NCI-H2196 treated with DMSO at 0.1 percent for 48 hours (cell line): Measurements from ENCODE around the gene ILF3.

Experiments used
- DNase-seq: peaks from one replicate; lab custom pipeline; 2025; ENCODE audit not compliant: unreplicated experiment; lab: John Stamatoyannopoulos, UW

ILF3 gene

DNA sequence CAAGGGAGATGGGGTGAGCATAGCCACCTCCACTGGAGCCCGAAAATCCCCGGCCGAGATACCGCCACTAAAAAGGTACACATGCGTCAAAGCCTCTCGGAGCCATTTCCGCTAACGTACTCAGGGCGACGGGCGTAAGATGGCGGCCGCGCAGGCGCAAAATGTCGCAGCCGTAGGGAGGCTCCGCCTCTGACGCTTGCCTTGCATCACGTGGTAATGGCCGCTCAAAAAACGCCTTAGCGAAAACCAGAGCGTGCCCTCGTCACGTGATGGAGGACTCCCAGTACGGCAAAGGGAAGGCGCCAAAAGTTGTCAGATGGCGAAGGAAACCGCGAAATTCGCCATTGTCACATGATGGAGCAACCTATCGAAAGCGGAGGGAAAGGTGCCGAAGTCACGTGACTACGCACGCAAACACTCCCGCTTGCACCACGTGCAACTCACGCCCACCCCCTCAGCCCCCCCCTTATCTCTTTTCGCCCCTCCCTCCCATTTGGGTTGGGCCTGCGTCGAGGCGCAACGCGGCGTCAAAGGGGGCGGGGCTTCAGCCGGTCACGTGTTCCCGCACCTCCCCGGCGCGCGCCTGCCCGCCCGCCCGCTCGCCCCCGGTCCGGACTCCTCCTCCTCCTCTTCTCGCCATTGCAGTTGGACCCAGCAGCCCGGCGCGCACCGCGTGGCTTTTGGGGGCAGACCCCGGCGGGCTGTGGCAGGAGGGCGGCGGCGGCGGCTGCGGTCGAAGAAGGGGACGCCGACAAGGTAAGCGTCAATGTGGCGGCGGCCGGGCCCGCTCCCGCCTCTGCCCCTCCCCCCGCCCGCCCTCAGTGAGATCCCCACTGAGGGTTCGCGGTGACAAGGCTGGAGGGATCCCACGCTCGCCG lies at the start of gene ILF3:
Gene ILF3 (plus strand): TSS at position 615 of the 878 bp plus-strand sequence. CDS start 16,260 bp downstream, outside the sequence.
- DNase-seq, result peak; percentile 100

DNA sequence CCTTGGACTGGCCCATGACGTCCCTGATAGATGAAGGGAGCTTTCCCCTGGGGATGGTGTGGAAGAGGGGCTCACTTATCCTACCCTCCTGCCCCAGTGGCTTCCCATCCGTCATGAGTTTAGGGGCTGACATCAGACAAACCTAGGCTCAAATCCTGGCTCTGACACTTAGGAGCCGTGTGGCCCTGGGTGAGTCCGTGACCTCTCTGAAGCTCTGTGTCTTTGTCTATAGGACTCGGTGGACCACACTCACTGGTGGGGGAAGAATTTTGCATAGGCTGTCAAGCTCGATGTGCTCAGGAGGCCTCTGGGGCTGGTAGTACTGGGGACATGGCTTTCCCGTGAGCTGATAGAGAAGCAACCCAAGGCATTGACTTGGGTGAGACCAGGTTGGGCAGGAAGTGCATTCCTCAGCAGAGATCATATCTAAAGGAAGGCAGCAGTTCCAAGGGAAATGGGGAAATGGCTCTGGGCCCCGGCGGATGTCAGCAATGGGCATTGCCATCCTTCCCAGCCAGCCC lies 49.6 kb upstream of the ILF3 start:
- no peak for DNase-seq

DNA sequence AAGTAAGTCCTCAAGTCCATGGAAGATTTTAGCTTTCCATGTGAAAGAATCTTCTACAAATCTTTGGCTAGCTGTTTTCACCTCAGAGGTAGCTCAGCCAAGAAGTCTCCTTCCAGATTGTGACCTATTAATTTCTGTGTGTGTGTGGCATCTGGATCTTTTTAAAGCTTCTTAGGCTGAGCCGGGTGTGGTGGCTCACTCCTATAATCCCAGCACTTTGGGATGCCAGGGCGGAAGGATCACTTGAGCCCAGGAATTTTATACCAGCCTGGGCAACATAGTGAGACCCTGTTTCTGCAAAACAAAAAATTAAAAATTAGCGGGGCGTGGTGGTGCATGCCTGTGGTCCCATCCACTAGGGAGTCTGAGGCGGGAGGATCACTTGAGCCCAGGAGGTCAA lies 42.2 kb upstream of the ILF3 start:
- DNase-seq, result no peak

DNA sequence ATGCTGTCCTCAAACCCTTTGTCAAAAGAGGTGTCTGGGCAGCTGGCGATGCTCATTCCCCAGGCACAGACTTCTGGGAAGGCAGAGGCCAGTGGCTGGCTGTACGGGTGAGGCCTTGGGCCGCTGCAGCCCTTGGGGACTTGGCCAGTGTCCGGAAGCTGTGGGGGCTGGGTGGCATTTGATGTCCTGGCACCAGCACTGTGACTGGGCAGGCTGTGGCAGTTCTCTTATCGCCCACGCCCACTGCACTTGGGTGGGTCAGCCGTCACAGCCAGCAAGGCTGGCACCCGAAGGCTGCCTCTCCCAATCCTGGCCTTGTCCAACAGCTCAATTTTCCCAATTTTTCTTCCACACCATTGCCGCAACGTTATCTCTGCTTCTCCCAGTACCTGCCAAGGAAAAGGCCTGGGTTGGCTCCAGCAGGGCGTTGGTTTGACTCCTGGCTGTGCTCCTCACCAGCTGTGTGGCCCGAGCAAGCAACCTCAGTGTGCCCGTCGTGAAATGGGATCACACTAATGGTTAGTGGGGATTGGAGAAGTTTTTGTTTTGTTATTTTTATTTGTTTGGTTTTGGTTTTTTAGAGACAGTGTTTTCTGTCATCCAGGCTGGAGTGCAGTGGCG lies 41.5 kb upstream of the ILF3 start:
- DNase-seq, result no peak

DNA sequence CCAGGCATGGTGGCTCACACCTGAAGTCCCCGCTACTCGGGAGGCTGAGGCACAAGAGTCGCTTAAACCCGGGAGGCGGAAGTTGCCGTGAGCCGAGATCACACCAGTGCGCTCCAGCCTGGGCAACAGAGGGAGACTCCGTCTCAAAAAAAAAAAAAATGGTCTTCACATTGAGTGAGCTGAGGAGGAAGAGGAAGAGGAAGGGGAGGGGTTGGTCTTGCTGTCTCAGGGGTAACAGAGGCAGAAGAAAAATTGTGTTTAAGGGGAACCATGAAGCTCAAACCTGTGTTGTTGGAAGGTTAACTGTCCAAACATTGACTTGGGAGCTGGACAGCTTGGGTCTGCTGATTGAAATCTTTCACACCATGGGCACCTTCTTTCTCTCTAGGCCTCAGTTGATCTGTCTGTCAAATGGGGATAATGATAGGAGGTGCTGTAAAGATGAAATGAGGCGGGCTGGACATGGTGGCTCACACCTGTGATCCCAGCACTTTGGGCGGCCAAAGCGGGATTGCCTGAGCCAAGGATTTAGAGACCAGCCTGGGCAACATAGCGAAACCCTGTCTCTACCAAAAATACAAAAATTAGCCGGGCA lies 38.6 kb upstream of the ILF3 start:
- no peak for DNase-seq

DNA sequence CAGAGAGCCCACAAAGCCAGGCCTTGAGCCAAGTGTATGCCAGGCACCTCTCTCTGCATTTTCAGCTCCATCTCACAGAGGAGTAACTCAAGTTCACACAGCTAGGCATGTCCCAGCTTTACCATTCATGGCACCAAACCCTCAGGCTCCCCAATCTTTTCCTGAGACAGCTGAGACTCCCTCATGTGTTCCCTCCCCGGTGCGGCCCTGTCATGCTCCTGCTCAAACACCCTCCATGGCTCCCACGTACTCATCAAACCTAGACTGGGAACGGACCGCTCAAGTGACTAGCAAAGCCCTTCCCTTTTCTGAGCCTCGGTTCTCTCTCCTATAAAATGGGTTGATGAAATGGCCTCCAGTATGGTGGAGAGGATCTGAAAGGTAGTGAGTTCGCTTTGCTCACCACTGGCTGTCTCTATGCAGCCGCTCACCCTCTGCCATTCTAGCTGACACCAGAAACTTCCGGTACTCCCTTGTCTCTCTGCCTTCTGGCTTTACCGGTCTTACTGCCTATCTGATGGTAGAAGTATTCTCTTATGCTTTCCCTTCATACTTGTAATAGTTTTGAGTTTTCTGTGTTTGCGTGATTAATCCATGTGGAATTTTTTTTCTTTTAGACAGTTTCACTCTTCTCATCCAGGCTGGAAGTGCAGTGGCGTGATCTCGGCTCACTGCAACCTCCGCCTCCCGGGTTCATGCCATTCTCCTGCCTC lies 36.6 kb upstream of the ILF3 start:
- no peak for DNase-seq

DNA sequence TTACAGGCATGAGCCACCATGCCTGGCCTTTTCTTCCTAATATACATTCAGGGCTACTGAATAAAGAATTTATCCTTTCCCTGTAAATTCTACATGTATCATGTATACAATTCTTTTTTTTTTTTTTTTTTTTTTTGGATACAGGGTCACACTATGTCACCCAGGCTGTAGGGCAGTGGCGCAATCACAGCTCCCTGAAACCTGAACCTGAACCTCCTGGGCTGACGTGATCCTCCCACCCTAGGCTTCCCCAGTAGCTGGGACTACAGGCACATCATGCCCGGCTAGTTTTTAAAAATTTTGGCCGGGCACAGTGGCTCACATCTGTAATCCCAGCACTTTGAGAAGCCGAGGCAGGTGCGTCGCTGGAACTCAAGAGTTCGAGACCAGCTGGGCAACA lies 35.3 kb upstream of the ILF3 start:
- no peak for DNase-seq

DNA sequence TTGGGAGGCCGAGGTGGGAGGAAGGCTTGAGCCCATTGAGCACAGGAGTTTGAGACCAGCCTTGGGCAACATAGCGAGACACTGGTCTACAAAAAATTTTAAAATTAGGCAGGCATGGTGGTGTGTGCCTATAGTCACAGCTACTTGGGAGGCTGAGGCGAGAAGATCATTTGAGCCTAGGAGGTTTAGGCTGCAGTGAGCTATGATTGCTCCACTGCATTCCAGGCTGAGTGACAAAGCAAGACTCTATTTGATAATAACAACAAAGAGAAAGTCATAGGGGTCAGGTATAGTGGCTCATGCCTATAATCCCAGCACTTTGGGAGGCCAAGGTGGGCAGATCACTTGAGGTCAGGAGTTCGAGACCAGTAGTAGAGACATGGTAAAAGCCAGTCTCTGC lies 33.4 kb upstream of the ILF3 start:
- no peak for DNase-seq

DNA sequence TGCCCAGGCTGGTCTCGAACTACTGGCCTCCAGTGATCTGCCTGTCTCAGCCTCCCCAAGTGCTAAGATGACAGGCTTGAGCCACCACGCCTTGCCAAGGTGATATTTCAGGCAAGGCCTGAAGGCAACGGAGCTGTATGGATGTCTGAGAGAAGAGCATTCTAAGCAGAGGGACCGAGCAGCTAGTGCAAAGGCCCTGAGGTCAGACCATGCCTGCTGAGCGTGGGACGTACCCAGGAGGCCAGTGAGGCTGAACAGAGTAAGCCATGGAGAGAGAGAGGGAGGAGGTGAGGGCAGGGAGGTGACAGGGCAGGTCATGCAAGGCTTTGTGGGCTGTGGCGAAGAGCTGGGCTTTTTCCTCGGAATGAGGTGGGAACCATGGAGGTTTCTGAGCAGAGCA lies 32.2 kb upstream of the ILF3 start:
- no peak for DNase-seq

DNA sequence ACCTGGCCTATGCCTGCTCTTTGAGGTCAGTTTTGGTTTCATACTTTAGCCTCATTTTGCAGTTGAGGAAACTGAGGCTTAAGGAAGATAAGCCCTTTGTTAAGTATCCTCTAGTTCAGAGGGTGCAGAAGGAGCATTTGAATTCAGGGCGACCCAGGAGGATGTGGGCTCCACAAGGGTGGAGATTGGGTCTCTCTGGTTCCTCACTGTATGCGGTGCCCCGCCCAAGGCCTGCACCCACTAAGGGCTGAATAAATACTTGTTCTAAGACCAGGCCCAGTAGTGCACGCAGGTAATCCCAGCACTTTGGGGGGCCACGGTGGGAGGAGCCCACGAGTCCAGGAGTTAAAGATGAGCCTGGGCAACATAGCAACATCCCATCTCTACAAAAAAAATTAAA lies 29.6 kb upstream of the ILF3 start:
- no peak for DNase-seq

DNA sequence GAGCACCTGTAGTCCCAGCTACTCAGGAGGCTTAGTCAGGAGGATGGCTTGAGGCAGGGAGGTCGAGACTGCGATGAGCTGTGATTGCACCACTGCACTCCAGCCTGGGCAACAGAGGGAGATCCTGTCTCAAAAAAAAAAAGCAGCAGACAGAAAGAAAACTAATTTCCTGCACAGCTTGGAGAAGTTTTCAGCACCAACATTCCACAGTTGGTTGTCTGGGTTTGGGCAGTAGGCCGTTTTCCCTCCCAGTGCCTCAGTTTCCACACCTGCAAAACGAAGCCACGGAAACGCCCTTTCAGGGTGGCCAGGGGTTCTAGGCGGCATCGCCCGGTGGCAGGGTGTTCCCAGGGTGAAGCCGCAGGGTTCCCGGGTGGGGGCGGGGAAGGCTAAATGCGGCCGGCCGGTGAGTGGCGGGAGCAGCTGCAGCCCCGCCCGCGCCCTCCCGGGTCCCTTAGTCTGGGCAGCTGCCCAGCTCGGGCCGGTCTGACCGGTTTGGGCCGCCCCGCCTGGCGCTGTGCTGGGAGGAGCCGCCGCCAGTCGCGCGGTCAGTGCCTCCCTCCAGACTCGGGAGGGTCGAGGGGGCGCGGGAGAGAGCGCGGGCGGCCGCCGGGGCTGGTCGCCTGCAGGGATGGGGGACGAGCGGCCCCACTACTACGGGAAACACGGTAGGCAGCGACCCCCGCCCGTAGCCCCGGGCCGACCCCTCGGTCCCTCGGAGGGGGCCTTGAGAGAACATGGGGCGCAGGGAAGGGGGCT lies 29.0 kb upstream of the ILF3 start, which contains the start of gene SLC44A2:
Gene SLC44A2 (plus strand): TSS at position 551 of the 759 bp plus-strand sequence. CDS start 81 bp downstream, at position 632.
- peak; percentile 79 for DNase-seq

DNA sequence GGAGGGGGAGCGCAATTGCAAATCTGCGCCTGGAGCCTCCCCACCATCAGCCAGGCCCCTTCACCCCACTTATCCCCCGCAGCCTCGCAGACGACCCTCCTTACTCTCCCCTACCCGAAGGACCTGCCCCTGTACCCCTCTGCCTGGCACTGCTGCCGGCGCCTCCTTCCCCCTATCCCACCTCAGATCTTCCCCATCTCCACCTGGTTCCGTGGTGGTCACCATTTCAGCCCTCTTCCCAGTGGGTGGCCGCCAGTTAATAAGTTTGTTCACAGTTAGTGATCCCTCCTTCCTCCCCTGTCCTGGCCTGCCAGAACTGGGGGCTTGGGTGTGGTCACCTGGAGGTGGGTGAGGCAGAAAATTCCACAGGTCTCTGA lies 28.4 kb upstream of the ILF3 start:
- DNase-seq, result no peak

DNA sequence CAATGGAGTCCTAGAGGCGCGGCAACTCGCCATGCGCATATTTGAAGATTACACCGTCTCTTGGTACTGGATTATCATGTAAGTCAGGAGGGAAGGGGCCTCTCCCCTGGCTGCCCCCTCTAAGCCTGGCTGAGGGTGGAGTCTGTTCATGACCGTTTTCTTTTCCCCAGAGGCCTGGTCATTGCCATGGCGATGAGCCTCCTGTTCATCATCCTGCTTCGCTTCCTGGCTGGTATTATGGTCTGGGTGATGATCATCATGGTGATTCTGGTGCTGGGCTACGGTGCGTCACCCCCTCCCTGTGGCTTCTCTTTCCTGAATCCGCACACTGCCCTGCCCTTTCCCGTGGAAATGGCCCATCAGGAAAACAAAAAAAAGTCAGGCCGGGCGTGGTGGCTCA lies 22.3 kb upstream of the ILF3 start:
- no peak for DNase-seq

DNA sequence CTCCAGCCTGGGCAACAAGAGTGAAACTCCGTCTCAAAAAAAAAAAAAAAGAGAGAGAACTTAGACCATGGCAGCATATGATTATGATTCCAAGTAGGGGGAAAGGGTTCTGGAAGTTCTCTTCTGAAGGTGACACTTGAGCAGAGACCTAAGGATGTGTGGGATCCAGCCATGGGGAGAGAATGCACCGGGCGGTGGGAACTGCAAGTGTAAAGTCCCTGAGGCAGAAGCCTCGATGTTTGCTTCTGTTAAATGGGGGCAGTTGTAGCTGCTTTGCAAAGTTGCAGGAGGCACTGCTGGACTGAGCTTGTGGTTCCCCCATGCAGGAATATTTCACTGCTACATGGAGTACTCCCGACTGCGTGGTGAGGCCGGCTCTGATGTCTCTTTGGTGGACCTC lies 19.7 kb upstream of the ILF3 start:
- no peak for DNase-seq

DNA sequence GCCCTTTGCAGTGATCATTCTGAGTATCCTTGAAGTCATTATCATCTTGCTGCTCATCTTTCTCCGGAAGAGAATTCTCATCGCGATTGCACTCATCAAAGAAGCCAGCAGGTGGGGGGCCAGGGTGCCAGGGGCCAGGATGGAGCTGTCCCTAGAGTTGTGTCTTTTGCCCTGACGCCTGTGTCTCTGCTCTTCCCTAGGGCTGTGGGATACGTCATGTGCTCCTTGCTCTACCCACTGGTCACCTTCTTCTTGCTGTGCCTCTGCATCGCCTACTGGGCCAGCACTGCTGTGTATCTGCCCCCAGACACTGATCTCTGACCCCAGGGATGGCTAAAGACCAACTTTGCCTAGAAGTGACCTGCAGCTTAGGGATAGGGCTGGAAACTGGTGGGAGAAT lies 19.2 kb upstream of the ILF3 start:
- no peak for DNase-seq

DNA sequence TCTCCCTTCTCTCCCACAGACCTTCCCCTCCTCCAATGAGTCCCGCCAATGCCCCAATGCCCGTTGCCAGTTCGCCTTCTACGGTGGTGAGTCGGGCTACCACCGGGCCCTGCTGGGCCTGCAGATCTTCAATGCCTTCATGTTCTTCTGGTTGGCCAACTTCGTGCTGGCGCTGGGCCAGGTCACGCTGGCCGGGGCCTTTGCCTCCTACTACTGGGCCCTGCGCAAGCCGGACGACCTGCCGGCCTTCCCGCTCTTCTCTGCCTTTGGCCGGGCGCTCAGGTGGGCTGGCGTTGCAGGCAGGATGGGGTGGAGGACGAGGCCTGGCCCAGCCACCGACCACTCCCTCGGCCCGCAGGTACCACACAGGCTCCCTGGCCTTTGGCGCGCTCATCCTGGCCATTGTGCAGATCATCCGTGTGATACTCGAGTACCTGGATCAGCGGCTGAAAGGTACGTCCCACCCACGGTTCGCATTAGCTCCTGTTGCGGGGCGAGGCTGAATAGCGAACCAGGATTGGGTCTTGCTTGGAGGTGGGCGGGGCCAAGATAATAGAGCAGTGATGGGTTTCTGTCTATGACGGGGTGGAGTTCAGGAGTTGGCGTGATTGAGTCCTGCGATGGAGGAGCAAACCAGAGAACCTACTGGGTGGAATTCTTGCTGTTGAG lies 17.7 kb upstream of the ILF3 start:
- DNase-seq, result no peak

DNA sequence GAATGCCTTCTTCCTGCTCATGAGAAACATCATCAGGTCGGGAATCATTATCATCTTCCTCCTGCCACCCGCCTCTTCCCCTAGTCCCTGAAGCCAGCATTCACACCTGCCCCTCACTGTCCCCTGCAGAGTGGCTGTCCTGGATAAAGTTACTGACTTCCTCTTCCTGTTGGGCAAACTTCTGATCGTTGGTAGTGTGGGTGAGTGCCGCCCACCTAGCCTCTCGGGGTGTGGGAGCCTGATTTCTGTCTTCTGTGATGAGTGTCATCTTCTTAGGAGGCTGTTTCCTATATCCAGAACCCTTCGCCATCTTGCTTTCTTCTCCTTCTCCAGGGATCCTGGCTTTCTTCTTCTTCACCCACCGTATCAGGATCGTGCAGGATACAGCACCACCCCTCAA lies 16.3 kb upstream of the ILF3 start:
- DNase-seq, result no peak

DNA sequence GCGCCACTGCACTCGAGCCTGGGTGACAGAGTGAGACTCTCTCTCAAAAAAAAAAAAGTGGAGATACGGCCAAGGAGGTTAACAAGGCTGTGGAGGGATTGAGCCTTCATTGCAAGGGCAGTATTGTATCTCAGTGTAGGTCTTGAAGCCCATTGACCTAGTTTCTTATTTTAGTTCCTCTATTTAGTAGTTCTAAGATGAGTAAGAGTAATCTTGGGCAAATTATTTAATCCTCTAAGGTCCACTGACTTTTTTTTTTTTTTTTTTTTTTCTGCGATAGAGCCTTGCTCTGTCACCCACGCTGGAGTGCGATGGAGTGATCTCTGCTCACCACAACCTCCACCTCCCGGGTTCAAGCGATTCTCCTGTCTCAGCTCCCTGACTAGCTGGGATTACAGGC lies 14.3 kb upstream of the ILF3 start:
- DNase-seq, result no peak

DNA sequence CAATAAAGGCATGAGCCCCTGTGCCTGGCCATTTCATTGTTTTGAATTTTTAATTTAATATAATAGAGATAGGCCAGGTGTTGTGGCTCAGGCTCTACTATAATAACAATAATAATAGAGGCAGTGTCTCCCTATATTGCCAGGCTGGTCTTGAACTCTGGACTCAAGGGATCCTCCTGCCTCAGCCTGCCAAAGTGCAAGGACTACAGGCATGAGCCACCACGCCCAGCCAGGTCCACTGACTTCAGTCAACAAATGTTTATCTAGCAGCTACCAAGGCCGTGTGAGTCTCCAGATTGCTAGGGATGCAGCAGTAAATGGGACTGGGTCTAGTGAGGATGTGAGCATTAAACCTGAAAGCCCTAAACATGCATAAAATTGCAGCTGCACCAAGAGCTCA lies 13.8 kb upstream of the ILF3 start:
- DNase-seq, result no peak

DNA sequence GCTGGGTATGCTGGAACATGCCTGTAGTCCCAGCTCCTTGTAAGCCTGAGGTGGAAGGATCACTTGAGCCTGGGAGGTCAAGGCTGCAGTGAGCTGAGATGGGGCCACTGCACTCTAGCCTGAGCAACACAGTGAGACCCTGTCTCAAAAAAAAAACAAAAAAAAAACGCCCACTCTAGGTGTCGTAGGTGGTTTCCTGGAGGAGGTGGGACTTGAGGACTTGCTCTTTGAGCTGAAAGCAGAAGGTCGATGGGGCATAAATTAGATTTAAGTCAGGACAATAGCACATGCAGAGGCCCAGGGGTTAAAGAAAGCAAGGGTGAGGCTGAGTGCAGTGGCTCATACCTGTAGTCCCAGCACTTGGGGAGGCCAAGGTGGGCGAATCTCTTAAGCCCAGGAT lies 12.9 kb upstream of the ILF3 start:
- no peak for DNase-seq
